ENCODE data around the gene ING3. TPM values are rescaled to one million over a fixed set of nuclear protein-coding genes. Genes with fewer than 3 reads are reported as not detected.

The ING3 gene
- total and polyA plus RNA-seq, 2 donors (not counting 3 experiments of a cell fraction or from before 2014, with no cell fraction given), result 8.7 to 19.6 TPM

GRCh38 chr7:120960714-120961113, 10.1 kb downstream of the ING3 start:
- CTCF ChIA-PET, result interaction anchor here (0.6 to 1.6 kb wide), 4 partner anchors 9 to 148 kb away, joined by 3 read pairs; partner anchors contain the start of gene ING3

More at GRCh38 chr7:120960714-120961113, 10.1 kb downstream of the ING3 start:
- no peaks in the 10 kb centered on the region for H3K9me3 ChIP-seq (replicated peaks; ENCODE audit: control insufficient read depth, insufficient read depth, low read length)
- BruUV-seq (replicated peaks), result no TSS peak
- intact Hi-C loops (cut with micrococcal nuclease), result no loop called here
- POLR2A ChIA-PET, result no interaction called here
- no peak overlapping the region for H3K9ac ChIP-seq (replicated peaks; ENCODE audit: extremely low read depth, insufficient read depth, low read length)
- no peak for TF ChIP-seq FOS (IDR thresholded peaks at IDR 0.05; ENCODE audit: borderline replicate concordance, insufficient read depth, low read length)
- no peak for TF ChIP-seq EZH2 (IDR thresholded peaks at IDR 0.05; ENCODE audit: borderline replicate concordance, low read depth, low read length, severe bottlenecking)
- TF ChIP-seq JUN (IDR thresholded peaks at IDR 0.05; ENCODE audit: borderline replicate concordance, insufficient read depth, insufficient read length, low read depth), result no peak
- TF ChIP-seq CTCF (IDR thresholded peaks at IDR 0.05; ENCODE audit: extremely low read depth in 1 of 2, insufficient read depth in 1 of 2, low read depth in 1 of 2, low read length in 2 of 2), result no peak
- no peak for TF ChIP-seq MYC (IDR thresholded peaks at IDR 0.05; ENCODE audit: low read depth, low read length)
- no peak for TF ChIP-seq MAX (IDR thresholded peaks at IDR 0.05; ENCODE audit: insufficient read depth, insufficient read length)
- TF ChIP-seq POLR2A (IDR thresholded peaks at IDR 0.05; ENCODE audit: low read depth, low read length), result no peak
- no peak for TF ChIP-seq GATA2 (IDR thresholded peaks at IDR 0.05; ENCODE audit: insufficient read depth, insufficient read length, low read depth, low read length)
- no peak for TF ChIP-seq POLR2AphosphoS5 (IDR thresholded peaks at IDR 0.05; ENCODE audit: insufficient read depth, low read depth, low read length)
- no peak overlapping the region for H2AFZ ChIP-seq (ENCODE audit: low read depth, low read length)
- no peak overlapping the region for H3K27ac ChIP-seq (ENCODE audit: insufficient read depth, low read depth, low read length)
- peaks cover 7% of the 10 kb centered on the region for H3K79me2 ChIP-seq (ENCODE audit: control insufficient read depth, insufficient read depth, low read length)
- H4K20me1 ChIP-seq (replicated peaks; ENCODE audit: control insufficient read depth, extremely low read depth, insufficient read depth, low read length), result no peaks in the 10 kb centered on the region
- DNase-seq (ENCODE audit: low read depth, low spot score), result no peak
- peak overlapping the region; percentile 68 for H3K4me2 ChIP-seq (ENCODE audit: insufficient read depth, low read length)
- no peaks in the 10 kb centered on the region for H3K27me3 ChIP-seq (ENCODE audit: control insufficient read depth in 2 of 2, insufficient read depth in 2 of 2, low read length in 2 of 2)
- FAIRE-seq, result no peak
- peaks cover 12% of the 10 kb centered on the region for H3K4me1 ChIP-seq (ENCODE audit: control insufficient read depth, extremely low read depth, insufficient read depth, low read length)
- H3K36me3 ChIP-seq (ENCODE audit: control insufficient read depth in 2 of 2, extremely low read depth in 1 of 2, insufficient read depth in 2 of 2, low read length in 2 of 2), result peaks cover 2 to 16% of the 10 kb centered on the region in 2 experiments
- H3K4me3 ChIP-seq (replicated peaks in 1 of 3; ENCODE audit: insufficient read depth in 1 of 3, low read depth in 1 of 3, low read length in 3 of 3), result no peak overlapping the region
- dilution Hi-C loops (cut with MboI; ENCODE audit: extremely low pct_ligation_motif_present, low sequenced_read_pairs), result no loop called here
- H3K9me1 ChIP-seq (replicated peaks; ENCODE audit: control insufficient read depth, extremely low read depth, insufficient read depth, low read length), result no peaks in the 10 kb centered on the region
